HepG2 (cell line): ENCODE results near the gene SLCO3A1. TPM values are rescaled to one million over a fixed set of nuclear protein-coding genes. Genes with fewer than 3 reads are reported as not detected.

Source experiments
- ATAC-seq: fragments of 200-7000 bp; cut with Tn5 transposase; 3 replicates; pipeline ENCODE4 v1.9.1; 2020; ENCODE audit warnings: mild to moderate bottlenecking, moderate library complexity
- BruUV-seq: library from RNA; stranded (reverse); fragments of 400-500 nt; replicated peaks from 2 replicates; lab custom pipeline; 2021; lab: Mats Ljungman, UMichigan
- CTCF ChIA-PET: fragments of 300-600 bp; formaldehyde crosslinking; extraction: SDS; loops from one replicate; lab custom pipeline; 2021; ENCODE audit warnings: low total read pairs, inconsistent platforms, low intra/inter-chr PET ratio; lab: Yijun Ruan, JAX
- POLR2A ChIA-PET: fragments of 350-600 bp; sonication (Branson Sonifier 250); formaldehyde crosslinking; loops from one replicate; lab custom pipeline; 2020; ENCODE audit warnings: antibody characterized with exemption, inconsistent platforms; lab: Yijun Ruan, JAX
- DNase-seq: peaks from one replicate; pipeline ENCODE4 v3.0.0-alpha.2; 2015; ENCODE audit warnings: low spot score
- FAIRE-seq: peaks from 3 replicates; lab custom pipeline; 2011; peaks lifted over from hg19 to GRCh38; lab: Jason Lieb, UNC
- H2AFZ ChIP-seq: one replicate; pipeline ENCODE4 v1.6.1; 2011; ENCODE audit warnings: low read length, inconsistent platforms
- H3K27ac ChIP-seq: fragments of 300-600 bp; 3 replicates; pipeline ENCODE4 v1.8.0; 2011; ENCODE audit warnings: mixed run types, mild to moderate bottlenecking, mixed read lengths, low read length, inconsistent platforms; ENCODE audit not compliant: insufficient read depth; ENCODE audit errors: extremely low read length
- H3K27me3 ChIP-seq, 2 experiments: fragments of 200-600 bp in 1 of 2; 2 replicates in 1 of 2; 3 replicates in 1 of 2; pipeline versions ENCODE4 v1.6.0 to v1.8.0; 2011; ENCODE audit warnings: low read length in 2 of 2, mild to moderate bottlenecking in 2 of 2, moderate library complexity in 2 of 2, inconsistent platforms in 1 of 2; ENCODE audit not compliant: insufficient read depth in 2 of 2, control insufficient read depth in 1 of 2
- H3K36me3 ChIP-seq, 2 experiments: fragments of 200-600 bp in 1 of 2; replicated peaks in 1 of 2; 2 replicates in 1 of 2; 3 replicates in 1 of 2; pipeline versions ENCODE4 v1.5.1 to v1.8.0; 2011; ENCODE audit warnings: low read length in 2 of 2, inconsistent platforms in 1 of 2; ENCODE audit not compliant: insufficient read depth in 2 of 2, control insufficient read depth in 1 of 2
- H3K4me1 ChIP-seq: 2 replicates; pipeline ENCODE4 v1.5.1; 2012; ENCODE audit warnings: low read length, inconsistent platforms; ENCODE audit not compliant: insufficient read depth
- H3K4me2 ChIP-seq: 2 replicates; pipeline ENCODE4 v1.6.0; 2011; ENCODE audit warnings: low read depth, low read length, inconsistent platforms
- H3K4me3 ChIP-seq, 3 experiments: fragments of 200-600 bp in 1 of 3; sonication (generic), shearing (Covaris generic) in 1 of 3; replicated peaks in 1 of 3; 2 replicates each; pipeline ENCODE4 v1.5.1; 2011 to 2016; ENCODE audit warnings: low read length in 3 of 3, inconsistent platforms in 2 of 3, low read depth in 2 of 3, mild to moderate bottlenecking in 2 of 3, control low read depth in 1 of 3, mixed read lengths in 1 of 3; ENCODE audit not compliant: insufficient read depth in 1 of 3
- H3K79me2 ChIP-seq: one replicate; pipeline ENCODE4 v1.6.1; 2011; ENCODE audit warnings: low read length, inconsistent platforms; ENCODE audit not compliant: insufficient read depth
- H3K9ac ChIP-seq: 2 replicates; pipeline ENCODE4 v1.6.0; 2011; ENCODE audit warnings: mild to moderate bottlenecking, low read depth, low read length, inconsistent platforms; ENCODE audit not compliant: insufficient read depth
- H3K9me3 ChIP-seq: 2 replicates; pipeline ENCODE4 v1.5.1; 2012; ENCODE audit warnings: mild to moderate bottlenecking, low read length
- H4K20me1 ChIP-seq: 2 replicates; pipeline ENCODE4 v1.6.0; 2011; ENCODE audit warnings: inconsistent platforms, mild to moderate bottlenecking, low read length, moderate library complexity; ENCODE audit not compliant: insufficient read depth
- CHD4 ChIP-seq: fragments of 200-600 bp; sonication (generic); IDR thresholded peaks from 2 replicates; pipeline ENCODE4 v1.7.0; 2017; ENCODE audit warnings: mild to moderate bottlenecking, low read length, borderline replicate concordance
- CREM ChIP-seq, 2 experiments: sonication (generic) in 1 of 2; formaldehyde crosslinking in 1 of 2; IDR thresholded peaks; 2 replicates each; pipeline versions ENCODE4 v1.4.0 to v1.6.1; 2016 to 2020; ENCODE audit warnings: antibody characterized with exemption in 1 of 2, mild to moderate bottlenecking in 1 of 2, missing genetic modification reagents in 1 of 2
- ETV5 ChIP-seq: IDR thresholded peaks from 2 replicates; pipeline ENCODE4 v1.6.1; 2018; ENCODE audit warnings: missing biosample characterization, missing genetic modification reagents, inconsistent platforms, borderline replicate concordance
- GATAD1 ChIP-seq: IDR thresholded peaks from 2 replicates; pipeline ENCODE4 v1.6.1; 2016; ENCODE audit warnings: missing genetic modification reagents, missing compliant biosample characterization
- KAT7 ChIP-seq: IDR thresholded peaks from 2 replicates; pipeline ENCODE4 v1.6.1; 2018; ENCODE audit warnings: borderline replicate concordance, missing compliant biosample characterization
- LCORL ChIP-seq, 2 experiments: fragments of 450-650 bp in 1 of 2; sonication (generic) in 1 of 2; formaldehyde crosslinking in 1 of 2; IDR thresholded peaks; 2 replicates each; pipeline versions ENCODE4 v1.5.0 to v1.6.1; 2017 to 2020; ENCODE audit warnings: antibody characterized with exemption in 1 of 2, missing genetic modification reagents in 1 of 2
- PITX1 ChIP-seq: sonication (generic); formaldehyde crosslinking; IDR thresholded peaks from 2 replicates; pipeline ENCODE4 v1.5.1; 2020; ENCODE audit warnings: mild to moderate bottlenecking, missing genetic modification reagents
- RFX3 ChIP-seq: IDR thresholded peaks from 2 replicates; pipeline ENCODE4 v1.6.1; 2016; ENCODE audit warnings: missing biosample characterization, missing genetic modification reagents
- ZBTB3 ChIP-seq: sonication (generic); formaldehyde crosslinking; IDR thresholded peaks from 2 replicates; pipeline ENCODE4 v1.4.0; 2020; ENCODE audit warnings: low read depth, mild to moderate bottlenecking, moderate library complexity, missing genetic modification reagents, borderline replicate concordance
- ZNF12 ChIP-seq: sonication (generic); formaldehyde crosslinking; IDR thresholded peaks from 2 replicates; pipeline ENCODE4 v1.5.0; 2020; ENCODE audit warnings: missing genetic modification reagents
- ZNF24 ChIP-seq: fragments of 450-650 bp; IDR thresholded peaks from 2 replicates; pipeline ENCODE4 v1.6.1; 2017; ENCODE audit warnings: antibody characterized with exemption, mild to moderate bottlenecking
- ZNF264 ChIP-seq: sonication (generic); formaldehyde crosslinking; IDR thresholded peaks from 2 replicates; pipeline ENCODE4 v1.4.0; 2020; ENCODE audit warnings: missing genetic modification reagents
- ZNF30 ChIP-seq: sonication (generic); formaldehyde crosslinking; IDR thresholded peaks from 2 replicates; pipeline ENCODE4 v1.5.0; 2020; ENCODE audit warnings: mild to moderate bottlenecking, missing genetic modification reagents
- ZNF557 ChIP-seq: sonication (generic); formaldehyde crosslinking; IDR thresholded peaks from 2 replicates; pipeline ENCODE4 v1.4.0; 2020; ENCODE audit warnings: missing genetic modification reagents
- ZNF562 ChIP-seq: sonication (generic); formaldehyde crosslinking; IDR thresholded peaks from 2 replicates; pipeline ENCODE4 v1.8.0; 2022; ENCODE audit warnings: missing genetic modification reagents, borderline replicate concordance
- ZNF652 ChIP-seq: IDR thresholded peaks from 2 replicates; pipeline ENCODE4 v1.6.1; 2016; ENCODE audit warnings: low read depth, borderline replicate concordance
- WGBS: methylation state at CpG from one replicate; pipeline ENCODE4 v1.1.6; 2017; ENCODE audit warnings: low lambda C conversion rate; 5-methylcytosine and 5-hydroxymethylcytosine counted together
- in situ Hi-C: cut with HindIII; loops from 2 replicates; pipeline ENCODE4 v1.10.0; 2017; ENCODE audit warnings: low pct_unique_long_range_greater_than_20kb; ENCODE audit not compliant: extremely low pct_ligation_motif_present
- intact Hi-C: fragments of 100-400 bp; cut with micrococcal nuclease; formaldehyde crosslinking; loops from one replicate; pipeline ENCODE4 v1.10.0; 2022; ENCODE audit not compliant: unreplicated experiment
- polyA plus RNA-seq, 8 experiments: library from polyadenylated mRNA; depleted of rRNA in 3 of 8; stranded (reverse) in 7 of 8; unstranded in 1 of 8; fragments of >200 nt; fragmentation: Illumina TruSeq in 4 of 8; extraction: Trizol in 4 of 8; gene quantifications; 2 replicates each; pipeline versions ENCODE4 v1.2.1 to v1.2.3, GENCODE V29; 2011 to 2016; ENCODE audit warnings: low read depth in 4 of 8, missing spikeins in 1 of 8, mixed read lengths in 1 of 8; ENCODE audit not compliant: insufficient read depth in 1 of 8
- total RNA-seq, 5 experiments: library from RNA; depleted of rRNA; stranded (reverse); fragments of >200 nt; fragmentation: Illumina TruSeq; extraction: Trizol; gene quantifications; 2 replicates each; pipeline ENCODE4 v1.2.3, GENCODE V29; 2016; ENCODE audit warnings: low read depth in 1 of 5
- TF ChIP-seq, protein P1 (sequence below): IDR thresholded peaks from 2 replicates; pipeline ENCODE4 v1.6.1; 2016; ENCODE audit warnings: missing genetic modification reagents, missing compliant biosample characterization
- TF ChIP-seq, protein P2 (sequence below): sonication (generic); formaldehyde crosslinking; IDR thresholded peaks from 2 replicates; pipeline ENCODE4 v1.5.0; 2020; ENCODE audit warnings: mild to moderate bottlenecking, missing genetic modification reagents, borderline replicate concordance

SLCO3A1 gene
- total and polyA plus RNA-seq, 2 of the 13 experiments (the other 11 are each of a cell fraction or from before 2014, with no cell fraction given) = 0.02 TPM; not detected in 1

- TF ChIP-seq ZNF264 = no peak
- no peak for TF ChIP-seq ZBTB3 (CRISPR knock-in tag)
- TF ChIP-seq, protein P1, sequence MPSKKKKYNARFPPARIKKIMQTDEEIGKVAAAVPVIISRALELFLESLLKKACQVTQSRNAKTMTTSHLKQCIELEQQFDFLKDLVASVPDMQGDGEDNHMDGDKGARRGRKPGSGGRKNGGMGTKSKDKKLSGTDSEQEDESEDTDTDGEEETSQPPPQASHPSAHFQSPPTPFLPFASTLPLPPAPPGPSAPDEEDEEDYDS (CRISPR knock-in tag) = no peak
- TF ChIP-seq GATAD1 = no peak
- TF ChIP-seq ZNF557 (CRISPR knock-in tag) = no peak
- no peak for TF ChIP-seq LCORL (IDR thresholded peaks at IDR 0.05)
- no peak for TF ChIP-seq LCORL (CRISPR knock-in tag; IDR thresholded peaks at IDR 0.05)
- no peak for TF ChIP-seq ZNF12 (CRISPR knock-in tag)
- TF ChIP-seq ZNF24 = no peak
- no peak for TF ChIP-seq CREM (IDR thresholded peaks at IDR 0.05)
- no peak for TF ChIP-seq CREM (CRISPR knock-in tag; IDR thresholded peaks at IDR 0.05)
- TF ChIP-seq PITX1 (CRISPR knock-in tag) = no peak
- no peak for TF ChIP-seq KAT7 (CRISPR knock-in tag)
- TF ChIP-seq ETV5 (CRISPR knock-in tag) = no peak
These were observed 334.5 kb downstream of the SLCO3A1 start (continued) for GRCh38 chr15:92187975-92188374.

DNA sequence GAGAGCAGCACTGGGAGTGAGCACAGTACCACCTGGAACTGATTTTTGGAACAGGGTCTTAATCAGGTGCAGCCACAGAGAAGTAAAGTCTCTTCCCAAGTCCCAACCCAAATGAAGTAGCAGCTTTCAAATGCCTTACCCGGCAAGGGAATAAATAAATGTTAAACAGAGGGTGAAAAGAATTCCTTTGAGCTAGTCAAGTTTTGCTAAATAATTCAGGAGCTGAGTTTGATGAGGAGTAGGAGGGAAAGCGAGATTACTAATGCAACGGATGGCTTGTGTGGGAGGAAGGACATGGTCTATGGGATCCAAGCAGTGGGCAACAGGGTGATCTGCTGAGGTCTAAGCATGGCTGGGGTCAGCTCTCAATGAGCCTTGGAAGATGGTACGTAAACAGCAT is 335.7 kb downstream of the SLCO3A1 start:
- no TSS peak for BruUV-seq
- Histone ChIP-seq H4K20me1 (no peaks in the 10 kb centered on the region), H3K27me3 (no peaks in the 10 kb centered on the region; a peak in 1 of 5 replicates), H3K4me3 (no peak overlapping the region), H2AFZ (no peak overlapping the region), H3K4me2 (no peak overlapping the region), H3K27ac (no peak overlapping the region), H3K9ac (no peak overlapping the region), H3K36me3 (no peaks in the 10 kb centered on the region), H3K79me2 (no peaks in the 10 kb centered on the region), H3K4me1 (no peaks in the 10 kb centered on the region), H3K9me3 (no peaks in the 10 kb centered on the region)
- intact Hi-C loops (no loop called here), in situ Hi-C loops (no loop called here)
- WGBS = 33% methylated on average over 4 of the region's 4 CpGs
- ChIA-PET CTCF (no interaction called here), POLR2A (no interaction called here)
- DNase-seq (no peak), ATAC-seq (no peak), FAIRE-seq (no peak)
- TF ChIP-seq, protein P2, sequence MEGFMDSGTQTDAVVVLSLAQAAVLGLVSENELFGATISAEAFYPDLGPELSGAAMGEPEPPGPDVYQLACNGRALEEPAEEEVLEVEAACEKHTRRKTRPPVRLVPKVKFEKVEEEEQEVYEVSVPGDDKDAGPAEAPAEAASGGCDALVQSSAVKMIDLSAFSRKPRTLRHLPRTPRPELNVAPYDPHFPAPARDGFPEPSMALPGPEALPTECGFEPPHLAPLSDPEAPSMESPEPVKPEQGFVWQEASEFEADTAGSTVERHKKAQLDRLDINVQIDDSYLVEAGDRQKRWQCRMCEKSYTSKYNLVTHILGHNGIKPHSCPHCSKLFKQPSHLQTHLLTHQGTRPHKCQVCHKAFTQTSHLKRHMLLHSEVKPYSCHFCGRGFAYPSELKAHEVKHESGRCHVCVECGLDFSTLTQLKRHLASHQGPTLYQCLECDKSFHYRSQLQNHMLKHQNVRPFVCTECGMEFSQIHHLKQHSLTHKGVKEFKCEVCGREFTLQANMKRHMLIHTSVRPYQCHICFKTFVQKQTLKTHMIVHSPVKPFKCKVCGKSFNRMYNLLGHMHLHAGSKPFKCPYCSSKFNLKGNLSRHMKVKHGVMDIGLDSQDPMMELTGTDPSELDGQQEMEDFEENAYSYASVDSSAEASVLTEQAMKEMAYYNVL = no peak
- TF ChIP-seq RFX3 (CRISPR knock-in tag) = no peak
- no peak for TF ChIP-seq CHD4
- no peak for TF ChIP-seq ZNF652 (CRISPR knock-in tag)
- no peak for TF ChIP-seq ZNF562 (CRISPR knock-in tag)
- no peak for TF ChIP-seq ZNF30 (CRISPR knock-in tag)
